Ascending aorta (tissue), 2 donors: ENCODE results near the gene GREB1. TPM values are rescaled to one million over a fixed set of nuclear protein-coding genes. Genes with fewer than 3 reads are reported as not detected.

ENCODE experiments used
- DNase-seq, 2 donors: peaks; one replicate each; pipeline ENCODE4 v3.0.0-alpha.2; 2019; ENCODE audit warnings: low spot score in 2 of 2
- H3K27ac ChIP-seq, 2 donors: fragments of 200-600 bp; sonication (generic); one replicate each; pipeline ENCODE4 v1.5.1; 2016 to 2017; ENCODE audit warnings: mild to moderate bottlenecking in 1 of 2
- H3K27me3 ChIP-seq: fragments of 200-600 bp; sonication (generic); one replicate; pipeline ENCODE4 v1.5.1; 2017
- H3K36me3 ChIP-seq, 2 donors: fragments of 200-600 bp; sonication (generic); one replicate each; pipeline ENCODE4 v1.5.1; 2016
- H3K4me1 ChIP-seq, 2 donors: fragments of 200-600 bp; sonication (generic); one replicate each; pipeline ENCODE4 v1.5.1; 2016 to 2017; ENCODE audit warnings: mild to moderate bottlenecking in 1 of 2
- H3K4me3 ChIP-seq, 2 donors: fragments of 200-600 bp; sonication (generic); one replicate each; pipeline ENCODE4 v1.5.1; 2016 to 2017; ENCODE audit warnings: mild to moderate bottlenecking in 1 of 2
- H3K9me3 ChIP-seq, 2 donors: fragments of 200-600 bp; sonication (generic); one replicate each; pipeline ENCODE4 v1.5.1; 2016
- CTCF ChIP-seq, 3 experiments: fragments of 200-600 bp in 2 of 3; fragments of 450-650 bp in 1 of 3; sonication (generic) in 2 of 3; IDR thresholded peaks; one replicate each; pipeline ENCODE4 v1.5.1; 2016 to 2019; ENCODE audit warnings: antibody characterized with exemption in 3 of 3, mild to moderate bottlenecking in 1 of 3, moderate library complexity in 1 of 3
- intact Hi-C: fragments of 100-400 bp; cut with DNase I; formaldehyde crosslinking; loops from one replicate; pipeline ENCODE4 v1.15.1; 2023
- total RNA-seq: library from RNA; depleted of rRNA; stranded (reverse); fragments of >200 nt; gene quantifications from one replicate; pipeline ENCODE4 v1.1.0, GENCODE V29; 2016

The GREB1 gene
- total RNA-seq, 1 donor from 2014 or later: 5.9 TPM

DNA sequence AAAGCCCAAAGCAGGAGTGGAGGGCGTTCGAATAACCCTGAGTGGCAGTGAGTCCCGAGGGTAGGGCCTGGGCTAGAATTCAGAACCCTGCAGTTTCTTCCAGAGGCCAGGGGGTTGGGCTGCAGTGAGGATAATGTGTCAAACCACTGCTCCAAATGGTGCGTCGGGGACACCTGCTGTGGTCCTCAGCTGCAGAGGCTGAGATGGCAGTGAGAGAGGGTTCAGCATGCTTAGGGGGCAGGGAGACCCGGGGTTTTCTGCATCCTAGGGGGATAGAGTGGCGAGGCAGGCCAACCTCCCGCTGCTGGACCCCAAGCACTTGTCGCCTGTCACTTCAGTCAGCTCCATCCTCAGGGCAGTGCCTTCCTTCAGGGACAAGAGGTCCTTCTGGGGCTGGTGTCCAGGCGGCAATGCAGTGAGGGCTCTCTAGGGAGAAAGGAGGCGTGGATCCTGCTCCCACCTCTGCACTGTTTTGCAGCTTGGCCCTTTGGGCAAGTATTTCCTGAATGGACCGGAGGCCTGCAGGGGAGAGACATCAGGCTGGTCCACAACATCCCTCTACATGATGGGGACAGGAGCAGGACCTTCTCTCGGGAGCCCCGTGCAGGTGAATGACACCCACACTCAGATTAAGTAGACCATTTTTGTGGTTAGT, 144.6 kb downstream of the GREB1 start:
- Histone ChIP-seq H3K27ac (no peak overlapping the region), H3K36me3 (no peaks in the 10 kb centered on the region), H3K4me1 (no peaks in the 10 kb centered on the region), H3K27me3 (no peaks in the 10 kb centered on the region), H3K9me3 (no peaks in the 10 kb centered on the region), H3K4me3 (no peak overlapping the region)
- TF ChIP-seq CTCF (IDR thresholded peaks at IDR 0.05): no peak
- DNase-seq: peak in 1 of 2 donors; percentile 47
- intact Hi-C loops: no loop called here

DNA sequence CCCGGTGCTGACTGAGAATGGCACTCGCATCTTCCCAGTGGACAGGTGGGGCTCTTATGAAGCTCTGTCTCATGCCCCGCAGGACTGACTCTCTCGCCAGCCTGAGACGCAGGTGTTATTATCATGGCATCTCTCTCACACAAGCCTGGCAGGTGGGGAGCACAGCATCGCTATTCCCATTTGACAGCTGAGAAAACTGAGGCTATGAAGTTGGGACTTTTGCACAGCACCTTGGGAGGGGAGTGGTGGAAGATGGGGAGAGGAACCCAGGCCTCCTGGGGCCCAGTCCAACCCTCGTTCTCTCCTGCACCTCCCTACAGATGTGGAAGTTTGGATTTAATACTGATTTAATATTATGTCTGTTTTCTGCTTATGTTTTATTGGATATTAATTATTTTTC, 145.2 kb downstream of the GREB1 start:
- Histone ChIP-seq H3K4me1 (peaks cover 0 to 5% of the 10 kb centered on the region in 2 donors), H3K27me3 (no peaks in the 10 kb centered on the region), H3K36me3 (no peaks in the 10 kb centered on the region), H3K27ac (no peak overlapping the region), H3K4me3 (no peak overlapping the region), H3K9me3 (no peaks in the 10 kb centered on the region)
- DNase-seq: no peak
- no peak for TF ChIP-seq CTCF (IDR thresholded peaks at IDR 0.05)
- intact Hi-C loops: no loop called here

GRCh38 chr2:11679486-11680181, 145.8 kb downstream of the GREB1 start:
- Histone ChIP-seq H3K9me3 (no peaks in the 10 kb centered on the region), H3K36me3 (no peaks in the 10 kb centered on the region), H3K4me1 (peaks cover 0 to 7% of the 10 kb centered on the region in 2 donors), H3K27me3 (no peaks in the 10 kb centered on the region), H3K27ac (no peak overlapping the region), H3K4me3 (no peak overlapping the region)
- peak in 1 of 2 donors; percentile 46 for DNase-seq
- intact Hi-C loops: no loop called here
- TF ChIP-seq CTCF (IDR thresholded peaks at IDR 0.05): no peak

DNA sequence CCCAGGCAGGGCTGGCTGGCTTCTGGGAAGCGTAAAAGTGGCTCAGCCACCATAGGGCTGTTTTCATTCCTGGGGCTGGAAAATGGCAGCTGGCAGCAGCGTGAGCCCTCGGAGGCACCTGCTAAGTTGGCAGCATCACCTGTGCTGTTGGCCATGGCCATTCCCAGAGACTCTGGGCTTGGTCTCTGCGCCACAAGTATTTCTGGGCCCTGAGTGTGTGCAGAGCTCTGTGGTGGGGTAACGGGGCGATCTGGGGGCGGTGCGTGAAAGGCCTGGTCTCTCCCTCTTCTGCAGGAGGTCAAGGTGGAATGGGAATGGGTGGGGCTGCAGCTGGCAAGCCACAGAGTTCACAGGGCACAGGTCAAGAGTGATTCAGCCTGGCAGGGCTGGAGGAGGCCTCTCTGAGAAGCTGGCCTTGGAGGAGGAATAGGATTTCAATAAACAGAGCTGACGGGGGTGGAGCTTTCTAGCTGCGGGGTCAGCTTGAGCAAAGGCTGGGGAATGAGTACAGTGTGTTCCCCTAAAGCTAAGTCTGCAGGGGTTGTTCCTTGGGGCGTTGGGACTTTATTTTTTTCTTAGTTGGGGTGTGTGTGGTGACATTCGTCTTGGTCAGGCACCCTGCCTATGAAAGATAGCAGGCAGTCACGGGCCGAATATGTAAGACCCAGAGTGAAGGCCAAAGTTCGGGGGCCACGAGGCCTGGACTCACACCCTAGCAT, 146.5 kb downstream of the GREB1 start:
- intact Hi-C loops: no loop called here
- no peak for TF ChIP-seq CTCF (IDR thresholded peaks at IDR 0.05)
- DNase-seq: no peak
- H3K27me3 ChIP-seq: no peaks in the 10 kb centered on the region
- no peak overlapping the region for H3K4me3 ChIP-seq
- H3K4me1 ChIP-seq: peaks cover 0 to 7% of the 10 kb centered on the region in 2 donors
- H3K27ac ChIP-seq: no peak overlapping the region
- no peaks in the 10 kb centered on the region for H3K36me3 ChIP-seq
- no peaks in the 10 kb centered on the region for H3K9me3 ChIP-seq

DNA sequence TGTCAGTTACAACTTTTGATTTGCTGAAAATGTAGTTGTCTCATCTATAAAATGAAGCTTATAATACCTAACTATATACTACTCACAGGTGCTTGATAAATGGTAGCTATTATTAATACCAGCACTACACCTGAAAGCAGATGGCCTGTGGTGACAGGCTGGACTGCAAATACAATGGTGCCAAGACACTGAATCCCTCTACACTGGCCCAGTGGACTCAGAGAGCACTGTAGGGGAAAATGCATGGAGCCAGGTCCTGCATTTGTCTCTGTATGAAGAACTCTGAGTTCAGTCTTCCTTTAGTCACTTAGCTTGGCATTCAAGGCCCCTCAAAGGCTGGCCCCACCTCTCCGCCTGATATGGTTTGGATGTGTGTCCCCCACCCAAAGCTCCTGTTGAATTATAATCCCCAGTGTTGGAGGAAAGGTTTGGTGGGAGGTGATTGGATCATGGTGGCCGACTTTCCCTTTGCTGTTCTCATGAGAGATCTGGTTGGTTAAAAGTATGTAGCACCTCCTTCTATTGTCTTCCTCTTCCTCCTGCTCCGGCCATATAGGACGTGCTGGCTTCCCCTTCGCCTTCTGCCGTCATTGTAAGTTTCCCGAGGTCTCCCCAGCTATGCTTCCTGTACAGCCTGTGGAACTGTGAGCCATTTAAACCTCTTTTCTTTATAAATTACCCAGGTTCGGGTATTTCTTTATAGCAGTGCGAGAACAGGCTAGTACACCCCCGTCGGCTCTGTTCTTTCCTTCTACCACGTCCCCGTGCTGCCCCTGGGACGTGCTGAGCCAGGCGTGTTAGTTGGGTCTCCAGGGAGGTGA, 147.3 kb downstream of the GREB1 start:
- no peak for TF ChIP-seq CTCF (IDR thresholded peaks at IDR 0.05)
- H3K36me3 ChIP-seq: no peaks in the 10 kb centered on the region
- no peak overlapping the region for H3K27ac ChIP-seq
- no peak overlapping the region for H3K4me3 ChIP-seq
- intact Hi-C loops: no loop called here
- H3K9me3 ChIP-seq: no peaks in the 10 kb centered on the region
- no peak for DNase-seq
- no peaks in the 10 kb centered on the region for H3K27me3 ChIP-seq
- H3K4me1 ChIP-seq: peaks cover 0 to 7% of the 10 kb centered on the region in 2 donors
